Activated gamma-delta T cell treated with Interleukin-2 at 50 U/mL for 16 hours (primary cell): ENCODE results near the gene PYY.
A peak's percentile ranks its signal among the peaks of the same experiment; 100 is the strongest.
"Not testable (repeated sequence)": the region's sequence is repeated elsewhere in the genome, so short reads cannot be mapped to it uniquely, and the experiment has no call there.

Source experiments
- DNase-seq: peaks from one replicate; pipeline ENCODE4 v3.0.0-alpha.2; 2020

The PYY gene

DNA sequence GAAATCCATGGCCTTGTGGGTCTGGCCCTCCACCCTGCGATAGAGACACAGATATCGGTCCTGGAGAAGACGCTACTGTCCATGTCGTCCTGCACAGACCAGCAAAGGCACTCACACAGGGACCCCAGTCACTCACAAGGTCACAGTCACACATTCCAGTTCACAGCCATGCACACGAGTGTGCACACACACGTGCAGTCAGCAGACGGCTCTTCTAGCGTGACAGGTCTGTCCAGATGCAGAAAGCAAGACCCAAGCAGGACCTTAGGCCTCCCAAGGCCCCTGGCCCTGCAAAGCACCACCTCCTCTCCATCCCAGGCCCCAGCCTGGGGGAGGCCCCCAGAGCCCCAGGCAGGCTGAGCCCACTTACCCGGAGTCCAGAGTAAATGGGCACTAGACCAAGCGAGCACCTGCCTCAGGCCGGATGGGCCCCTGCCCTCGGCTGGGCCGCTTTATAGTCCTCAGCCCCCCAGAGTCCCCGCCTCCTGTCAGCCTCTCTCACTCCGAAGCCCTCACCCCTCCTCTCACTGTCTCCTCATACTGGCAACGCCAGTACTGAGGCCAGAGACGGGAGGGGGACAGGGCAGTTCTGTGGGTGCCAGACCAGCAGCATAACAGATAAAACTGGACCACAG, 11.6 kb downstream of the PYY start, which contains the start of gene PPY:
Gene PPY (minus strand): TSS at position 426 of the 635 bp plus-strand sequence. CDS start 822 bp downstream, outside the sequence.
- no peak for DNase-seq

DNA sequence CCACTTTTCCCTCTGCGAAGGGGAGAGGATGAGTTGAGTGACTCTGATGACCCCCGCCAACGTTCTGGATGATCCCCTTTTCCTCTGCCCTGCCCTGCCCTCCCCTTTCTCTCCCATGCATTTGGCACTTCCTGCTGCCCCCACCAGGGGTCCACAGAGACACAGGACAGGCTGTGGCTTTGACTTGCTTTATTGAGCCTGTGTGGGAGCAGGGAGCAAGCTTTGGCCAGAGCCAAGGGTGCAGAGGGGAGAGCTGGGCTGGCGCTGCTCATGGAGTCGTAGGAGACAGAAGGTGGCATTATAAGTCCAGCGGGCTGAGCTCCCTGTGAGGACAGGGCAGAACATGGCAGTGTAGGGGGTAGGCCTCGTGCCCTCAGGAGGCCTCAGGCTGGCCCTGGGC, 13.1 kb downstream of the PYY start:
- no peak for DNase-seq

DNA sequence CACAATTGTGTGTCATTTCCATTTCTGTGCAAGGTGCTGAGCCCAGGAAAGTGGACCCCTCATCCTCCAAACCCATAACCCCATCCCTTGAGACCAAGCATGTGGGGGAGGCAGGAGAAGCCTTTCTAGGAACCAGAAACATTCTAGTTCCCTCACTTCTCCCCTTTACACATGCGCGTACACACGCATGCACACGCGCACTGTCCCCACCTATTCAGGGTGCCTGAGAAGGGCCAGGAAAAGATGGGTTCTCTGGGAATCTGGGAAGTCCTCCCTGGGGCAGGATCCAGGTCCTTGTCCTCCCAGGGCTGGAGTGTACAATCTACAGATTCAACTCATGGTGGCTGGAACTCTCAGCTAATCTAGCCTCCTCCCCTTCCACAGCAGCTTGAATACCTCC, 13.9 kb downstream of the PYY start:
- no peak for DNase-seq

DNA sequence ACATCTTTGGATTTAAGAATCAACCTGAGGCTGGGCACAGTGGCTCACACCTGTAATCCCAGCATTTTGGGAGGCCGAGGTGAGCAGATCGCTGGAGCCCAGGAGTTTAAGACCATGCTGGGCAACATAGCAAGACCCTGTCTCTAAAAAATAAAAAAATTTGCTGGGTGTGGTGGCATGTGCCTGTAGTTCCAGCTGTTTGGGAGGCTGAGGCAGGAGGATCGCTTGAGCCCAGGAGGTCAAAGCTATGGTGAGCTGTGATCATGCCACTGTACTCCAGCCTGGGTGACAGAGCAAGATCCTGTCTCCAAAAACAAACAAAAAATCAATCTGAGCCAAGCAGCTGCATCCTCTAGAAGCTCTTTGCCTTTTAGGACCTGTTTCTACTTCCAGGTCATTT, 14.3 kb downstream of the PYY start:
- DNase-seq: not testable (repeated sequence)

DNA sequence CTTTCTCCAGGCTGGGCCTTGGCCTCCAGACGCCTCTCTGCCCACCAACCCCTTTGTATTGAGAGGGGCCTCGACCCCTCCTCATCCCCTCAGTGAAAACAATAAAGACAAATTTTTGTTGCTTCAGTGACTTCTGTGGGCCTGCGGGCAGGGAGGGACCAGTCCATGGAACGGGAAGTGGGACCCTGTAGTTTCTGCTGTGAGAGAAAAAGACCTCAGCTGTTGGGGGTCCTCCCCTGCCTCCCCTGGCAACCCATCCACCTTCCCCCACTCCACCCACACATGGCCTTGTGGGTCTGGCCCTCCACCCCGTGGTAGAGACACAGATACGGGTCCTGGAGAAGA, 14.9 kb downstream of the PYY start:
- no peak for DNase-seq

DNA sequence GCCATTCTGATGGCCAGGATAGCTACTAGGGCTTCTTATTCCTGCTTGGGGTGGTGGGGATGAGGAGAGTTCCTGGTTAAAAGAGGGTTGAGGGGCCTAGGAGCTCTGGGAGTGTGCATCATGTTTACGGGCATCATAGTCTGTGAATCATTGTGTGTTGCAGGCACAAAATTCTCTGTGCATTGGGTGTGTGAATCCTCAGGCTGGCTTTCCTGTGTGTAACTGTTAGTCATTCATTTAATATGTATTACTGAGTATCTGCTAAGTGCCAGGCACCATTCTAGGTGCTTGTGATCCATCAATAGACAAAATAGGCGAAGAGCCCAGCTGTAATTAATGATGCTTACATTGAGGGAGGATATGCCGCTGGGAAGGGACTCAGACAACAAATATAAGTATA, 17.3 kb downstream of the PYY start:
- DNase-seq: no peak

DNA sequence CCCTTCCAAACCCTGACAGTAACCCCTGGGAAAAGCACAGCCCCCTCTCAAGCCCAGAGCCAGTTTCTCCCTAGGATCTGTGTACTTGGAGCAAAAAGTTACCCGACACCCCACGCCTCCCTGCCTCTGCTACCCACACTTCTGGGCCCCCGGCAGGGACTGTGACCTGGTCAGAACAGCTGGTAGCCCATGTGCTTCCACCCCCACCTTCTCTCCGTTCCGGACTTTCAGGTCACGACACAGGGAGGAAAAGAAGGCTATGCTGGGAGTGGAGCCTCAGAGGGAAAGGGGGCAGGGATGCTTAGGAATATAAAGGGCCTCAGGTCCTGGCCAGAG, 17.8 kb downstream of the PYY start:
- no peak for DNase-seq

DNA sequence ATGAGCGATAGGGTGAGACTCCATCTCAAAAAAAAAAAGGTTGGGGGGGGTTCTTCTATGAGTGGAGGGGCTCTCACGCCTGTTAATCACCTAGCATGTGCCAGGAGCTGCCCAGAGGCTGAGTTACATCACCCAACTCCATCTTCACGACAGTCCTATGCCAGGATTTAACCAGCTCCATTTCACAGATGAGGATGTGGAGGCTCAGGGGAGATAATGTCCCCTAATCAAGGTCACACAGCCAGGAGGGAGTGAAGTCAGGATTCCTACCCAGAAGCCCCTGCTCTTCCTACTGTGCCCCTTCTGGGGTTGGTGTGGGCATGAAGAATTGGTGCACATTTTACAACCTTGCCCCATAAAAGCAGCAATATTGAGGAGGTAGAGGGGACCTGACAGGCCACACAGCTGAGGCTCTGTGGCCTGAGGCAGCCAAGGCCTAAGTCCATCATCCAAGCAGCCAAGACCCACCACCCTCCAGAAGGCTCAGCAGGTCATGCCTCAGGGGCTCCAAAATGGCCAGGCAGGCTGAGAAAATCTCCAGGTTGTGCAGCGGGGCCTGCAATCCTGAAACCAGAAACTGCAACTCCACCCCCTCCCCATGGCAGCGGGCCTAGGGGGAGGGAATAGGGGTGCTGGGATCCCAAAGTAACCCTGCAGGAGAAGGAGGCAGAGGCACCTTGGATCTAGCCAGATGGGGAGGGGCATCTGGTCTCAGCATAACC, 18.4 kb downstream of the PYY start:
- no peak for DNase-seq

DNA sequence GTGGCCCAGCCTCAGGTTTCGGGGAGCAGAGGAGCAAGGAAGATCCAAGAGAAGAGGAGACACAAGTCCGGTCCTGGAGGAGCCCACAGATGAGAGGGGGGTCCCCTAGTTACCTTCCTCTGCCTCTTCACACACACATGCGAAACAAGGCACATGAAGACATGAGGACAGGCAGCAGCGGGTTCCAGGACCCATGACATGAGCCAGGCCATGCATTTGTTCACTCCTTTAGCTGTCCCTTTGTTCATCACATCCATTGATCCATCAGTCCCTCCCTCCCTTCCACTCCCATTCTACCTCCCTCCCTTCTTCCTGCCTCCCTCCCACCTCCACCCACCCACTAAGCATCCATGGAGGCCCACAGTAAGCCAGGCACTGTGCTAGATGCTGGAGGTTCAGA, 20.8 kb downstream of the PYY start:
- DNase-seq: no peak

DNA sequence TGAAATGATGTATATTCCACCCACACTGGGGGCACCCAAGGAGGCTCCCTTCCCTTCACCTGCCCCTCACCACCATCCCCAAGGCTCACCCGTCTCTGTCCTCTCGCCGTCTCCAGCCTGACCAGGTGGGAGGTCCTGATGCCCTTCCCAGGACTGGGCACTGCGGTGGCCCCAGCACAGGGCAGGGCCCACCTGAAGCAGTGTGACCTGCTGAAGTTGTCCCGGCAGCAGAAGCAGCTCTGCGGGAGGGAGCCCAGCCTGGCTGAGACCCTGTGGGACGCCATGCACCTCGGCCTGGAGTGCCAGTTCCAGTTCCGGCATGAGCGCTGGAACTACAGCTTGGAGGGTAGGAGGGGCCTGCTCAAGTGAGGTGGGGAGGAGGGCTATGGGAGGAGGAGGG, 21.4 kb downstream of the PYY start:
- no peak for DNase-seq

DNA sequence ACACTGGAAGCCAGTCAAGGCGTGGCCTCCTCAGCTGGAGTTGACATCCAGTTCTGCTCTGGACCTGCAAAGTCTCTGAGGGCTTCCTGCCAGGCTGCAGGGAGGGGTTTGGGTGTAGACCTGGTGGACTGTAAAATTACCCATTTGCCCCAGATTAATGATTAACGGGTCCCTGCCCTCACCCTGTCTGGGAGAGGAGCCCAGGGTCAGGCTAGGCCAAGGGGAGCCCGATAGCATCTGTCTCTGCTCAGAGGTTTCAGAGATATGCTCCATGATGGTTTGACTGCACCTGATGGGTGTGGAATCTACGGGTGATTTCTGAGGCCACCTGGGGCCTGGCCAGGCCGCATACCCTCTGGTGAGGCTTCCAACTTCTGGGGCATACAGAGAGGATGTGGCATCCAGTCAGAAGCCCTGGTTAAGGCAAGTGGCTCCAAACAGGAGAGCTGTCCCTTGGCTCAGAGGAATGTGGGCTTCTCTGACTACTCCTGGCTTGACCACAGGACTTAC, 22.6 kb downstream of the PYY start:
- DNase-seq: no peak

DNA sequence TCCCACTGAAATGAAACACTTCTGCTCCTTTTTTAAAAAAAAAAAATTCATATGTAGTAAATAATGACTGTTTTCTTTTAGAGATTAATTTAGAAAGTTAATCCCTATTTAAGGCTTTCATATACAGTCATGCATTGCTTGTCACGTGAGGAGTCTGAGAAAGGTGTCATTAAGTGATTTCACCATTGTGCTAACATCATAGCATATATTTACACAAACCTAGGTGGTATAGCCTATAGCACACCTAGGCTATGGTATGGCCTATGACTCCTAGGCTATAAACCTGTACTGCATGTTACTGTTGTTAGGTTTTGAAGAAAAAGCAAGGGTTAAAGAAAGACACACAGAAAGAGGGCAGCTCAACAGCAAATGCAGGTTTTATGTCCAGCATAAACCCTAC, 25.1 kb downstream of the PYY start:
- DNase-seq: no peak

DNA sequence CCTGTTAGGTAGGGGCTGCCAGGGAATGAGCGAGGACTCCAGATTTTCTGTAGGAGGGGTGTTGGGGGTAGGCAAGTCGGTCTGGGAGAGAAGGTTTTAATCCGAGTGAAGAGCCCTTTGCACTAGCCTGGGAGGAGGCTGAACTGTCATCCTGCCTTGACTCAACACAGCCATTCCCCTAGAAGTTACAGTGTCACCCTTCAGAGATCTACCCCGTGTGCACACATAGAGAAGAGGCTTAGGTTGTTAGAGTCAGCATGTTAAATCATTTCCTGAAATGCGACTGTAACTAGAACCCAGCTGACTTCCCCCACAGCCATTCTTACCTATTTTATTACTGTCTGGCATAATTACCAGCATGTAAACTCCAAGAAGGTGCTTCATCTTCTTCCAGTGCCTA, 25.8 kb downstream of the PYY start:
- not testable (repeated sequence) for DNase-seq

DNA sequence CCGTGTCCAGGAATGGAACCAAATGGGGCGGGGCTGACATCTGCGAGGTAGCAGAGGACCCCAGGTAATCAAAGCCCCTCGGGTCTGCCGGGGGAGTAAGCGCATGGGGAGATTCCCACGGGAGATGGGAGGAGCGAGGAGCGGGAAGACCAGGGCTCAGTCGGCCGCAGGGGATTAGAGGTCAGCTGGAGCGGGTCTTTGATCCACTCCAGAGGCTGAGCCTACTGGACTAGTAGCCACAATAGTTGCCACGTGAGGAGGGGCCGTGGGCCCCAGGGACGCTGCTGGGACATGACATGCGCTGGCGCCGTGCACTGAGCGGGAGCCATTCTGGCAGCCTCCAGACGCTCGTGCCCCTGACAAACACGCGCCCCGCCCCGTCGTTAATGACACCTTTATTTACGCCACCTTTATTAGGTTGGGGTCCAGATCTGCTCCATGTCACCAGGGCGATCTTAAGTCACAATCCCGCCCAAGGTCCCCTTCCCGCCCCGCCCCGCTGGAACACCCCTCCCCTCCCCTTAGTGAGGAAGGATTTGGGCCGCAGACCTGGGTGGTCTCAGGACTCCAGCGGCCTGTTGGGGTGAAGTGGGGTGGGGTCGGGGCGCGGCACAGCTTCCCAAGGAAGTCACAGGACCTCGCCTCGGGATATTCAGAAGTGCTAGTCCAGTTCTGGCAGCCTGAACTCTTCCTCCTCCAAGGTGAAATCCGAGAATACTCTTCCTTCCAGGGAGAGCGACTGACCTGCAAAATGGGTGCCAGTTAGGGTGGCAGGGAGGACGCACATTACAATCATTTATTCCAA, 26.5 kb downstream of the PYY start:
- DNase-seq: no peak

DNA sequence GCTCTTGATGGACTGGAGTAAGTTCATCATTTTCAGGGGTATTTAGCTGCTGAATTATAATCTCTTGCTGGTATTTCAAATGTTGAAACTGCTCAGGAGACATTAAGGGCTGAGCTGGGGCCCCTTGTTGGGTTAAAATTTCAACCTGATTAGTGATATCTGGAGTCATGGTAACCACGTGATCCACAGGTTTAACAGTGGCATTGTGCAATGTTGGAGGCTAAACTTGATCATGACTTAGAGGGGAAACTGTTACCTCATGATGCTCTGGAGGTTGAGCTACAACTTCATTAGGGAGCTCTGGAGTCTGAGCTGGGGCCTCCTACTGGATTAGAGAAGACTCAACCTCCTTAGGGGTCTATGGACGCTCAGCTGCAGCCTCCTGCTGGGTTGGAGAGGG, 29.2 kb downstream of the PYY start:
- no peak for DNase-seq

DNA sequence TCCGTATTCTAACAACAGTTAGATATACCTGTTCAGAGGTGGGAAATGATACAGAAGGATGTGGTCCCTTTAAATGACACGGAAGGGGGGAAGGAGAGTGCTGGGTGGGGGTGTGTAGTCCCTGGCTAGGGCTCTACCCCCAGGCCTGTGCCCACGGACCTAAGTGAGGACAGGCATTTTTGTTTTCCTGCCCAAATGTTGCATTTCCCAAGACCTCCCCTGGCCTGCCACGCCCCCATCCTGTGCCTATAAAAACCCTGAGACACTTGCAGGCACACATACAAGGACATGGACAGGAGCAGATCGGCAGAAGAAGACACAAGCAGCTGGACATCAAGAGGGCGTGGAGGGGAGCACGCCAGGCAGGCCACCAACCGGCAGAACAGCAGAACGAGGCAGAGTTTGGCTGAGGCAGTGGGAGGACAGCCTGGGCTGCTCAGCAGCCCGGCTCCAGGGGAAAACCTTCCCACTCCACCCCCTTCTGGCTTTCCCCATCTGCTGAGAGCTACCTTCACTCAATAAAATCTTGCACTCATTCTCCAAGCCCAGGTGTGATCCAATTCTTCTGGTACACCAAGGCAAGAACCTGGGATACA, 33.1 kb downstream of the PYY start:
- DNase-seq: no peak

DNA sequence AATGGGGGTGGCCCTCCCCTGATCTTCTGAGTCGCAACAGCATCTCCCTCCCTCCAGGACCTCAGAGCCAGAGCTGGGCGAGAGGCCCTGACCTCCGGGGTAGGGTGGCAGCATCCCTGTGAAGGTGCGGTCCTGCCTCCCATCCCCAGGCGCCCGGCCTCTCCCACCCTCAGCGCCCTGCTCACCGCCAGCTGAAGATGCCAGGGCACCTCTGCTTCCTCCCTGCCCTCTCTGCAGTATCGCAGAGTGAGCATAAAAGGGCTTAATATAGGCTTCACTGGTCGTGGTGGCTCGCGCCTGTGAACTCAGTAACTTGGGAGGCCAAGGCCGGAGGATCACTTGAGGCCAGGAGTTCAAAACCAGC, 35.7 kb downstream of the PYY start:
- DNase-seq: no peak

DNA sequence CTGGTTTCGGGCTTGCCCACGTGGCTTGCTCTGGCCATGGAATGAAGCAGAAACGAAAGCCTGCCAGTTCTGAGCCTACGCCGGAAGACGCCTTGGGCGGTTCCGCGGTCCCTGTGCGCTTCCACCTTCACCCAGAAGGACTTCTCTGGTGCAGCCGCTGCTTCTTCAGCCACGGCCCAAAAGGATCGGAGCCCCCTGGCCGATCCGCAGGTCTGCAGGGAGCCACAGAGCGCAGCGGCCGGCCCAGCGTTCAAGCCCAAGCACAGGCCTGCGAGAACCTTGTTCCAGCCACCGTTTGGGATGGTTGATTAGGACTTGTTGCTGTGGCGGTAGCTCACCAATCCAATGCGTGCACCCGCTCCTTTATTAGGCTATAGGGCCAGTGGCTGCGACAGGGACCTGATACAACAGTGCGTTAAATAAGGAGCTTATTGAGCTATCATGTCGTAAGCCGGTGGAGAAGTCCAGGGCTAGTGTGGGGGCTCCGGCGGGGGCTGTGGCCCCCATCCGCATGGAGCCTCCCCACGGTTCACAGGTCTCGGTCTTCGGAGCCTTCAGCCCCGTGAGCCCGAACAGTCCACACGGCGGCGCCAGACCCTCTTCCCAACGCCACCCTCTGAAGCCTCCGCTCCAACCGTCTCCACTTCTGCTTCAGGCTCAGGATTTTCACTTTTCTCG, 36.3 kb downstream of the PYY start:
- DNase-seq: peak; percentile 28

DNA sequence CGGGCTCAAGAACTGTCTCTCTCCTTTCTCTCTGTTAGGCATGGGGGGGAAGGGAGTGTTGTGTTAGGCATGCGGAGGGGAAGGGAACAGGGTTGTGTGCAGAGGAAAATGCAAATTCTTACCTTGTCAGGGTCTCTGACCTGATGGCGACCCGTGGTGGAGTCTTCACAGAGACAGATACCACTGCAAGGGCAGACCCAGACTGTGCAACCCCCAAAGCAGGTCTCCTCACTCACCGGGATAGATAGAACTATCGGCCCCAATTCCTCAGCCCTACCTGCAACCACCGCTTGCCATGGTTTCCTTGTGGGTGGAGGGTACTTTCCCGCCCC, 36.8 kb downstream of the PYY start:
- no peak for DNase-seq

DNA sequence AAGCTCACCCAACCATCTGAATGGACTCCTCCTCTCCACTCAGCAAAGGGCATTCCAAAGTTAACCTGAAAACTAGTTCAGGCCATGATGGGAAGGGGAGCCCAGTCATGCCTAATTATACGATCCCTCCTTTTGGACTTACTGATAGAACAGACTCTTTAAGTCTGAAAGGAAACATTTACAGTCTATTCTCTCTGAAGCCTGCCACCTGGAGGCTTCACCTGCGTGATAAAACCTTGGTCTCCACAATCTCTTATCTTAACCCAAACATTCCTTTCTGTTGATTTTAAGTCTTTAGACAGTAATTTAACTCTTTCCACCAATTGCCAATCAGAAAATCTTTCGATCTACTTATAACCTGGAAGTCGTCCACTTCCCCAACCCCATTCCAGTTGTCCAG, 37.4 kb downstream of the PYY start:
- DNase-seq: no peak

DNA sequence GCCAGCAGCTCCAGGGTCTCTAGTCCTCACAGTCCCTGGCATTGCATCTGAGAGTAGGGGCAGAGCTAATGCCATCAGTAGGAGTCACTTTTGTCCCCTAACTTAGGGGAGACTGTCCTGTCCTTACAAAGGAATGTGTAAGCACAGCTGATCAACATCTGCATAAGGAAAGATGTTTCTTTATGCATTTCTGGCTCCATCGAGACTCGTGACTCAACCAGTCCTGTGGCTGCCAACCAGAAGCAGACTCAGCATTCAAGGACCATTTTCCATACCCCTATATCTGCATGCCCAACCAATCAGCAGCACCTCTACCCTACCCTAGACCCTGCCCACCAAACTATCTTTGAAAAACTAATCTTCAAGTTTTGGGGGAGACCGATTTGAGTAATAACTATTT, 38.2 kb downstream of the PYY start:
- DNase-seq: no peak

DNA sequence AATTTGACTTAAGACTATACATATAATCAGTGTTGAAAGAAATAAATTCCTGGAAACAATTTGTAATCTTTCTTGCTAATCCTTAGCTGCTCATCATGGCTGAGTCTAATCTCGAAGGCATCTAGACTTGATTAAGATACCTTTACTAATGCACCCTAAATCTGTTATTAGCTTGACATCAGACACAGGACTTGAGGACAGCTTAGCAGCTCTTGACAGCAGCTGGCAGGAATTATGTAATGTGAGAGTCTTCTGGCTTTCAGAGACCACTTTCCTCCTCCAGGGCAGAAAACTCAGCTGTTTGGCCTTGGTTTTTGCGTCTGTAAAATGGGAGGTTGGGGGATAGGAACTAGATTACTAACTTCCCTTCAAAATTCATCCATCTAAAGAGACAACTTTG, 39.3 kb downstream of the PYY start:
- DNase-seq: no peak

DNA sequence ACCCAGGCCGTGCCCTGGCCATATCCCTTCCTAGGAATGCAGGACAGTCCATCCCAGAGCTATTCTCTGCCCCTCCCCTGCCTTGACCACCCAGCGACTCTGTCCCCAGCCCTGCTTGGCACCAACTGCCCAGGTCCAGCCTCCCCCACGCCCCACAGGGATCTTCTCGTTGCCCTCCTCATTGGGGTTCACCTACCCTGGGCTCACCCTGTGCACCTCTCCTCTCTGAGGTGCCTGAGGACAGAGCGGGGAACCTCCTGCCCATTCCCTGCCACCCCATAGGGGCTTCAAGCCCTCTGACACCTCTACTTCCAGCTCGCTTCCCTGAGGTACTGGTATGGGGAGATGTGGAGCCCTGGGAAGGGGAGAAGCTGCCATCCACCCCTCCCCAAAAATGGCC, 40.2 kb downstream of the PYY start:
- DNase-seq: no peak
